Measurements from ENCODE around the gene KCNN3. TPM values are rescaled to one million over a fixed set of nuclear protein-coding genes. Genes with fewer than 3 reads are reported as not detected.

Gene KCNN3
- total and polyA plus RNA-seq, 2 of the 8 experiments (the other 6 are each of a cell fraction or from before 2014, with no cell fraction given) = 2.8 to 3.7 TPM

DNA sequence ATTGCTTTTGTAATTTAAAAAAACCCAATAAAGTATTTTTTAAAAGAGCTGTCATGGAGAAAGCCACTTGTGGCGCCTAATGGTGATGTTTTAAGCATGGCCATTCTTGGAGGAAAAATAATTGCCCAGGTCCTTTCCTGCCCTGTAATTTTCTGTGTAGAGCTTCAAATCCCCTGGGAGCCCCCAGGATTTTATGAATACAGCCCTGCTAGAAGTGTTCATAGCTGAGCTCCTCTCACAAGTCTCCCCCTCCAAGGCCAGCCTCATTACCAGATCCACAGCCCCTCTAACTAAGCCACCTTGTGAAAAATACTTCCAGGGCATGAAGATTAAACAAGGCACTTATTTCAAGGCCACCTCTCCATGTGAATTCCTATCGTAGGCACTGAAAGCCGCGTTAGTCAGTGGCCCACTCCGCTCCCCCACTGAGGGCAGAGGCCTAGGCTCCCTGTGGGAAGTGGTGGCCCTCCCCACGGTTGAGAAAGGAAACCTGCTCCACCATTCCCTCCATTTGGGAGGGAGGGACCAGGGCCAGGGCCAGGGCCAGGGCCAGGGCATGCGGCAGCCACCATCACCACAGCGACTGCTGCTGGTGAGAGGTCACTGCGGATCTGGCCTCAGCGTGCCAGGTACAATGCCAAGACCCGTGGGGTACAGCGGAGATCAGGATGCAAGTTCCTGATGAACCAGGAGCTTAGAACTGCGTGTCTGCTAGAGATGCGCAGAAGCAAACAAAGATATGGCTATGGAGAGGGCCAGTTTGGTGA lies 83.1 kb downstream of the KCNN3 start:
- Histone ChIP-seq H3K4me3 (ENCODE audit: extremely low read depth in 1 of 4, insufficient read depth in 2 of 4, low read depth in 3 of 4, low read length in 4 of 4) (no peak overlapping the region), H2BK20ac (ENCODE audit: low read length) (0 out of 2 replicates have a peak overlapping the region, but pooled peaks have one; percentile 61), H2BK5ac (ENCODE audit: low read depth, low read length) (no peak overlapping the region), H3K14ac (ENCODE audit: insufficient read length) (no peak overlapping the region), H4K8ac (ENCODE audit: extremely low read depth, insufficient read depth, low read length) (peak overlapping the region; percentile 45; the same call in 1 of the 2 replicates), H3K79me2 (ENCODE audit: control insufficient read depth in 1 of 2, insufficient read depth in 2 of 2, low read length in 2 of 2) (no peaks in the 10 kb centered on the region), H3K4me1 (replicated peaks in 1 of 4; ENCODE audit: control insufficient read depth in 3 of 4, insufficient read depth in 4 of 4, low read length in 3 of 4) (peaks cover 0 to 7% (median 3%) of the 10 kb centered on the region in 4 experiments; a peak in 3 of 7 replicates), H4K5ac (ENCODE audit: insufficient read length, low read depth, low read length) (no peak overlapping the region), H3K36me3 (ENCODE audit: control insufficient read depth in 2 of 4, insufficient read depth in 4 of 4, low read length in 3 of 4) (no peaks in the 10 kb centered on the region), H2AFZ (ENCODE audit: low read length) (no peak overlapping the region), H3K27me3 (replicated peaks in 1 of 4; ENCODE audit: control insufficient read depth in 3 of 4, extremely low read depth in 1 of 4, insufficient read depth in 3 of 4, low read length in 3 of 4) (no peaks in the 10 kb centered on the region; a peak in 1 of 7 replicates), H2AK5ac (ENCODE audit: low read depth, low read length) (0 out of 2 replicates have a peak overlapping the region, but pooled peaks have one; percentile 53), H3K23ac (ENCODE audit: insufficient read length) (no peak overlapping the region), H3K79me1 (ENCODE audit: low read depth, low read length) (no peaks in the 10 kb centered on the region), H4K20me1 (replicated peaks in 1 of 2; ENCODE audit: control insufficient read depth in 1 of 2, insufficient read depth in 2 of 2, low read length in 2 of 2) (no peaks in the 10 kb centered on the region), H3K9ac (replicated peaks in 1 of 4; ENCODE audit: extremely low read depth in 1 of 4, low read depth in 3 of 4, low read length in 3 of 4) (no peak overlapping the region), H3K4me2 (ENCODE audit: insufficient read depth in 1 of 2, low read depth in 2 of 2, low read length in 2 of 2) (no peak overlapping the region), H3K9me3 (ENCODE audit: insufficient read depth in 2 of 2, low read depth in 1 of 2, low read length in 1 of 2) (no peaks in the 10 kb centered on the region), H2BK120ac (replicated peaks; ENCODE audit: low read depth, low read length) (no peak overlapping the region), H3K4ac (replicated peaks; ENCODE audit: insufficient read length, low read depth, low read length) (no peak overlapping the region), H3K56ac (replicated peaks; ENCODE audit: insufficient read length, low read depth, low read length) (peak overlapping the region; percentile 22), H3K18ac (ENCODE audit: extremely low read depth, low read length) (no peak overlapping the region), H2BK15ac (ENCODE audit: low read length) (no peak overlapping the region), H3K27ac (ENCODE audit: low read depth, low read length) (no peak overlapping the region), H2BK12ac (ENCODE audit: low read depth, low read length) (no peak overlapping the region), H4K91ac (replicated peaks; ENCODE audit: insufficient read length, low read length) (no peak overlapping the region), H3K23me2 (ENCODE audit: low read depth, low read length) (no peaks in the 10 kb centered on the region)
- ChIA-PET POLR2A (ENCODE audit: partially characterized antibody) (interaction anchor here (1.1 kb wide), 1 partner anchor 19 kb away, joined by 3 read pairs; no protein-coding TSS in a partner anchor), CTCF (ENCODE audit: partially characterized antibody) (interaction anchor here (1.0 to 2.8 kb wide), 8 partner anchors 9 to 92 kb away, joined by 3 to 10 read pairs (median 5); no protein-coding TSS in a partner anchor)
- WGBS, 2 experiments (ENCODE audit: extremely low coverage in 1 of 2, insufficient coverage in 1 of 2, insufficient read length in 1 of 2, insufficient replicate concordance in 2 of 2, low coverage in 1 of 2, low lambda C conversion rate in 2 of 2, missing lambda C conversion rate in 1 of 2) = 90% methylated on average over 14 of the region's 14 CpGs; no CpG with 5 or more reads in 1 of the 2 experiments
- DNase-seq (ENCODE audit: low read depth in 1 of 2, low spot score in 2 of 2) (no peak), FAIRE-seq (no peak)
- TF ChIP-seq EGR1 (IDR thresholded peaks at IDR 0.05; ENCODE audit: borderline replicate concordance, low read depth, low read length) (no peak), TAF7 (optimal IDR thresholded peaks at IDR 0.05; ENCODE audit: borderline replicate concordance, low read depth, low read length) (no peak), SAP30 (IDR thresholded peaks at IDR 0.05; ENCODE audit: insufficient read depth, insufficient replicate concordance, low read length) (no peak), TAF1 (IDR thresholded peaks at IDR 0.05; ENCODE audit: low read depth, low read length) (no peak), MAFK (IDR thresholded peaks at IDR 0.05; ENCODE audit: low read depth, low read length) (no peak), KDM5A (IDR thresholded peaks at IDR 0.05; ENCODE audit: low read length) (no peak), PHF8 (conservative IDR thresholded peaks at IDR 0.05; ENCODE audit: low read depth, low read length) (no peak), NANOG (IDR thresholded peaks at IDR 0.05; ENCODE audit: insufficient read depth, low read depth, low read length, poor library complexity, severe bottlenecking) (no peak), MAX (IDR thresholded peaks at IDR 0.05) (no peak), CTBP2 (IDR thresholded peaks at IDR 0.05; ENCODE audit: borderline replicate concordance, insufficient read depth, insufficient read length, low read length) (no peak), POLR2A (IDR thresholded peaks at IDR 0.05; ENCODE audit: control extremely low read depth in 1 of 2, low read depth in 2 of 2, low read length in 2 of 2) (no peak), SP2 (IDR thresholded peaks at IDR 0.05; ENCODE audit: low read length) (no peak)
